Caco-2 (cell line): ENCODE measurements around the gene PHF21B. TPM values are rescaled to one million over a fixed set of nuclear protein-coding genes. Genes with fewer than 3 reads are reported as not detected.

ENCODE experiments used
- BruUV-seq: library from RNA; stranded (reverse); fragments of 400-500 nt; replicated peaks from 2 replicates; lab custom pipeline; 2021; lab: Mats Ljungman, UMichigan
- CTCF ChIA-PET: fragments of 300-600 bp; sonication (Branson Sonifier 250); formaldehyde crosslinking; loops from one replicate; lab custom pipeline; 2022; ENCODE audit warnings: antibody characterized with exemption; lab: Charles Lee
- POLR2A ChIA-PET: fragments of 300-600 bp; sonication (Branson Sonifier 250); formaldehyde crosslinking; loops from one replicate; lab custom pipeline; 2022; ENCODE audit warnings: antibody characterized with exemption; lab: Charles Lee
- DNase-seq, 2 experiments: peaks; one replicate each; pipeline versions ENCODE4 v3.0.0 to v3.0.0-alpha.2; 2020 to 2022
- H3K27me3 ChIP-seq: replicated peaks from 2 replicates; pipeline ENCODE4 v1.6.0; 2011; ENCODE audit warnings: low read length; ENCODE audit not compliant: control insufficient read depth, insufficient read depth
- H3K36me3 ChIP-seq: 2 replicates; pipeline ENCODE4 v1.5.1; 2011; ENCODE audit warnings: low read length; ENCODE audit not compliant: control insufficient read depth, insufficient read depth
- H3K4me1 ChIP-seq: fragments of 250-450 bp; sonication (Bioruptor Pico); 2 replicates; pipeline ENCODE4 v1.5.1; 2020; ENCODE audit warnings: mild to moderate bottlenecking
- H3K4me3 ChIP-seq: 2 replicates; pipeline ENCODE4 v1.5.1; 2011; ENCODE audit warnings: low read depth, mild to moderate bottlenecking, control low read depth, low read length
- H3K9me3 ChIP-seq: fragments of 250-450 bp; sonication (Bioruptor Pico); 2 replicates; pipeline ENCODE4 v1.5.1; 2020; ENCODE audit warnings: mild to moderate bottlenecking, moderate library complexity
- H3K27ac Mint-ChIP-seq: one replicate; pipeline ENCODE4 v1.8.0; 2022; ENCODE audit warnings: mixed read lengths; ENCODE audit not compliant: unreplicated experiment
- H3K27me3 Mint-ChIP-seq: one replicate; pipeline ENCODE4 v1.8.0; 2022; ENCODE audit warnings: mixed read lengths; ENCODE audit not compliant: insufficient read depth, unreplicated experiment
- H3K36me3 Mint-ChIP-seq: one replicate; pipeline ENCODE4 v1.8.0; 2022; ENCODE audit warnings: mild to moderate bottlenecking, mixed read lengths; ENCODE audit not compliant: insufficient read depth, unreplicated experiment
- H3K4me1 Mint-ChIP-seq: one replicate; pipeline ENCODE4 v1.8.0; 2022; ENCODE audit warnings: low read depth, mixed read lengths; ENCODE audit not compliant: unreplicated experiment
- H3K4me3 Mint-ChIP-seq: one replicate; pipeline ENCODE4 v1.8.0; 2022; ENCODE audit warnings: mild to moderate bottlenecking, moderate library complexity, mixed read lengths; ENCODE audit not compliant: unreplicated experiment
- H3K9me3 Mint-ChIP-seq: one replicate; pipeline ENCODE4 v1.8.0; 2022; ENCODE audit warnings: mixed read lengths; ENCODE audit not compliant: unreplicated experiment
- CTCF ChIP-seq, 2 experiments: fragments of 200-600 bp in 1 of 2; IDR thresholded peaks; 1 replicate in 1 of 2; 2 replicates in 1 of 2; pipeline versions ENCODE4 v1.5.1 to v1.8.0; 2011 to 2022; ENCODE audit warnings: antibody characterized with exemption in 1 of 2, control low read depth in 1 of 2, inconsistent platforms in 1 of 2, low read depth in 1 of 2, low read length in 1 of 2, mild to moderate bottlenecking in 1 of 2, moderate library complexity in 1 of 2; ENCODE audit not compliant: insufficient read depth in 1 of 2, severe bottlenecking in 1 of 2, unreplicated experiment in 1 of 2
- intact Hi-C: fragments of 100-400 bp; cut with micrococcal nuclease; formaldehyde crosslinking; loops from one replicate; pipeline ENCODE4 v1.10.0; 2022; ENCODE audit not compliant: unreplicated experiment
- total RNA-seq: library from RNA; stranded (reverse); gene quantifications from 2 replicates; pipeline ENCODE4 v1.2.3, GENCODE V29; 2022

Gene PHF21B
- total RNA-seq, 1 experiment from 2014 or later: 0.98 TPM

GRCh38 chr22:44862281-44862680 is 147.5 kb downstream of the PHF21B start:
- H3K36me3 Mint-ChIP-seq: peaks cover 47% of the 10 kb centered on the region
- ChIA-PET CTCF (no interaction called here), POLR2A (no interaction called here)
- intact Hi-C loops: no loop called here
- no peaks in the 10 kb centered on the region for H3K9me3 Mint-ChIP-seq
- Histone ChIP-seq H3K36me3 (no peaks in the 10 kb centered on the region; the same call in 1 of the 2 replicates), H3K27me3 (no peaks in the 10 kb centered on the region), H3K4me1 (no peaks in the 10 kb centered on the region), H3K9me3 (no peaks in the 10 kb centered on the region), H3K4me3 (no peak overlapping the region)
- no peak for TF ChIP-seq CTCF (IDR thresholded peaks at IDR 0.05; ENCODE audit: insufficient read depth in 1 of 2, low read depth in 1 of 2, low read length in 1 of 2, severe bottlenecking in 1 of 2, unreplicated experiment in 1 of 2)
- H3K27me3 Mint-ChIP-seq: no peaks in the 10 kb centered on the region
- DNase-seq: no peak
- BruUV-seq: no TSS peak
- H3K4me1 Mint-ChIP-seq: no peaks in the 10 kb centered on the region
- no peak overlapping the region for H3K27ac Mint-ChIP-seq
- no peak overlapping the region for H3K4me3 Mint-ChIP-seq

- BruUV-seq: no TSS peak
These were observed 148.6 kb downstream of the PHF21B start for GRCh38 chr22:44861245-44861644.

GRCh38 chr22:44860311-44860710 is 149.5 kb downstream of the PHF21B start:
- Histone ChIP-seq H3K4me1 (no peaks in the 10 kb centered on the region), H3K4me3 (no peak overlapping the region), H3K27me3 (no peaks in the 10 kb centered on the region), H3K36me3 (peaks cover 1% of the 10 kb centered on the region), H3K9me3 (no peaks in the 10 kb centered on the region)
- Mint-ChIP-seq H3K27me3 (no peaks in the 10 kb centered on the region), H3K4me3 (no peak overlapping the region), H3K27ac (no peak overlapping the region), H3K36me3 (peaks cover 46% of the 10 kb centered on the region), H3K4me1 (no peaks in the 10 kb centered on the region), H3K9me3 (no peaks in the 10 kb centered on the region)
- ChIA-PET POLR2A (interaction anchor here (0.5 kb wide), 1 partner anchor 88 kb away, joined by 5 read pairs; no protein-coding TSS in a partner anchor), CTCF (no interaction called here)
- no TSS peak for BruUV-seq
- no peak for TF ChIP-seq CTCF (IDR thresholded peaks at IDR 0.05; ENCODE audit: insufficient read depth in 1 of 2, low read depth in 1 of 2, low read length in 1 of 2, severe bottlenecking in 1 of 2, unreplicated experiment in 1 of 2)
- no peak for DNase-seq
- intact Hi-C loops: no loop called here

More at GRCh38 chr22:44861245-44861644, 148.6 kb downstream of the PHF21B start:
- no peaks in the 10 kb centered on the region for H3K4me1 ChIP-seq
- TF ChIP-seq CTCF (IDR thresholded peaks at IDR 0.05; ENCODE audit: insufficient read depth in 1 of 2, low read depth in 1 of 2, low read length in 1 of 2, severe bottlenecking in 1 of 2, unreplicated experiment in 1 of 2): no peak
- ChIA-PET CTCF (no interaction called here), POLR2A (no interaction called here)
- intact Hi-C loops: no loop called here
- no peaks in the 10 kb centered on the region for H3K9me3 Mint-ChIP-seq
- no peak overlapping the region for H3K27ac Mint-ChIP-seq
- H3K4me3 Mint-ChIP-seq: no peak overlapping the region
- H3K27me3 Mint-ChIP-seq: no peaks in the 10 kb centered on the region
- peaks cover 44% of the 10 kb centered on the region for H3K36me3 Mint-ChIP-seq
- H3K4me3 ChIP-seq: no peak overlapping the region
- no peaks in the 10 kb centered on the region for H3K9me3 ChIP-seq
- no peaks in the 10 kb centered on the region for H3K27me3 ChIP-seq
- H3K36me3 ChIP-seq: no peaks in the 10 kb centered on the region; the same call in 1 of the 2 replicates
- DNase-seq: no peak
- no peaks in the 10 kb centered on the region for H3K4me1 Mint-ChIP-seq
